GM12878 (cell line): ENCODE results near the gene SRGAP1. TPM values are rescaled to one million over a fixed set of nuclear protein-coding genes. Genes with fewer than 3 reads are reported as not detected.

Experiments used
- ATAC-seq: fragments of 200-7000 bp; cut with Tn5 transposase; 3 replicates; pipeline ENCODE4 v1.9.1; 2020; ENCODE audit warnings: mild to moderate bottlenecking, moderate library complexity
- BruUV-seq: library from RNA; stranded (reverse); fragments of 400-500 nt; replicated peaks from 2 replicates; lab custom pipeline; 2021; lab: Mats Ljungman, UMichigan
- CTCF ChIA-PET: fragments of 300-600 bp; sonication (Branson Sonifier 250); formaldehyde crosslinking; extraction: SDS; loops from one replicate; lab custom pipeline; 2021; ENCODE audit warnings: inconsistent platforms; lab: Yijun Ruan, JAX
- POLR2A ChIA-PET: fragments of 350-600 bp; formaldehyde crosslinking; extraction: SDS; loops from one replicate; lab custom pipeline; 2021; ENCODE audit warnings: inconsistent platforms; lab: Charles Lee
- RAD21 ChIA-PET: fragments of 300-600 bp; sonication (Branson Sonifier 250); formaldehyde crosslinking; loops from one replicate; lab custom pipeline; 2023; ENCODE audit warnings: antibody characterized with exemption; ENCODE audit not compliant: unreplicated experiment; lab: Charles Lee
- SMC1A ChIA-PET: fragments of 300-600 bp; sonication (Branson Sonifier 250); formaldehyde crosslinking; loops from one replicate; lab custom pipeline; 2023; ENCODE audit not compliant: unreplicated experiment, uncharacterized antibody; lab: Charles Lee
- DNase-seq: peaks from one replicate; pipeline ENCODE4 v3.0.0-alpha.2; 2011; ENCODE audit warnings: low read depth, low spot score
- FAIRE-seq: peaks from 3 replicates; lab custom pipeline; 2011; peaks lifted over from hg19 to GRCh38; lab: Jason Lieb, UNC
- H2AFZ ChIP-seq: 2 replicates; pipeline ENCODE4 v1.6.0; 2011; ENCODE audit warnings: low read depth, low read length, control low read depth; ENCODE audit not compliant: control insufficient read depth
- H3K27ac ChIP-seq: 2 replicates; pipeline ENCODE4 v1.5.1; 2011; ENCODE audit warnings: control low read depth; ENCODE audit not compliant: control insufficient read depth, insufficient read depth
- H3K27me3 ChIP-seq, 2 experiments: replicated peaks in 1 of 2; 2 replicates each; pipeline versions ENCODE4 v1.6.0 to v1.6.1; 2011; ENCODE audit warnings: low read length in 1 of 2; ENCODE audit not compliant: control insufficient read depth in 2 of 2, insufficient read depth in 2 of 2
- H3K36me3 ChIP-seq, 2 experiments: 2 replicates each; pipeline ENCODE4 v1.5.1; 2011; ENCODE audit warnings: low read length in 1 of 2; ENCODE audit not compliant: control insufficient read depth in 2 of 2, insufficient read depth in 2 of 2
- H3K4me1 ChIP-seq: 2 replicates; pipeline ENCODE4 v1.6.1; 2011; ENCODE audit warnings: mild to moderate bottlenecking, low read length, moderate library complexity, mixed read lengths; ENCODE audit not compliant: control insufficient read depth, insufficient read depth
- H3K4me2 ChIP-seq: 2 replicates; pipeline ENCODE4 v1.6.0; 2011; ENCODE audit warnings: control low read depth; ENCODE audit not compliant: control insufficient read depth, insufficient read depth
- H3K4me3 ChIP-seq: fragments of 200-600 bp; sonication (generic); 2 replicates; pipeline ENCODE4 v1.5.1; 2016
- H3K79me2 ChIP-seq: 2 replicates; pipeline ENCODE4 v1.6.0; 2011; ENCODE audit warnings: low read length; ENCODE audit not compliant: control insufficient read depth, insufficient read depth
- H3K9ac ChIP-seq: 2 replicates; pipeline ENCODE4 v1.8.0; 2011; ENCODE audit warnings: low read length, control low read depth, mixed read lengths; ENCODE audit not compliant: control insufficient read depth, insufficient read depth
- H3K9me3 ChIP-seq: replicated peaks from 3 replicates; pipeline ENCODE4 v1.5.1; 2011; ENCODE audit warnings: mild to moderate bottlenecking, low read length; ENCODE audit not compliant: control insufficient read depth, insufficient read depth
- H4K20me1 ChIP-seq: 2 replicates; pipeline ENCODE4 v1.6.0; 2011; ENCODE audit not compliant: control insufficient read depth, insufficient read depth
- EGR1 ChIP-seq, 2 experiments: IDR thresholded peaks; 1 replicate in 1 of 2; 2 replicates in 1 of 2; pipeline ENCODE4 v1.6.1; 2011 to 2012; ENCODE audit warnings: low read depth in 2 of 2, low read length in 2 of 2, borderline replicate concordance in 1 of 2, mild to moderate bottlenecking in 1 of 2, moderate library complexity in 1 of 2
- MEF2A ChIP-seq: IDR thresholded peaks from 2 replicates; pipeline ENCODE4 v1.6.1; 2011; ENCODE audit warnings: low read depth, mild to moderate bottlenecking, low read length, moderate library complexity; ENCODE audit not compliant: insufficient read depth
- MYC ChIP-seq: IDR thresholded peaks from 2 replicates; pipeline ENCODE4 v1.6.1; 2011; ENCODE audit warnings: mild to moderate bottlenecking, low read length, moderate library complexity, inconsistent platforms; ENCODE audit not compliant: insufficient read depth, insufficient replicate concordance, insufficient read length, severe bottlenecking
- SIN3A ChIP-seq: IDR thresholded peaks from 2 replicates; pipeline ENCODE4 v1.6.1; 2012; ENCODE audit warnings: low read depth, low read length, improper control_type of control experiment
- SUPT20H ChIP-seq: IDR thresholded peaks from 2 replicates; pipeline ENCODE4 v1.6.1; 2011; ENCODE audit warnings: low read depth, mild to moderate bottlenecking, low read length, moderate library complexity, borderline replicate concordance; ENCODE audit not compliant: control insufficient read depth
- YY1 ChIP-seq: IDR thresholded peaks from 2 replicates; pipeline ENCODE4 v1.6.1; 2011; ENCODE audit warnings: low read depth, mild to moderate bottlenecking, low read length
- WGBS: methylation state at CpG from one replicate; pipeline ENCODE4 v1.1.6; 2016; ENCODE audit warnings: low lambda C conversion rate; ENCODE audit not compliant: insufficient replicate concordance, insufficient coverage; ENCODE audit errors: missing lambda C conversion rate; 5-methylcytosine and 5-hydroxymethylcytosine counted together
- in situ Hi-C: fragments of 300-500 bp; cut with MboI; formaldehyde crosslinking; loops from 9 replicates; pipeline ENCODE4 v1.14.3; 2018; ENCODE audit warnings: mixed read lengths
- intact Hi-C: fragments of 100-400 bp; cut with micrococcal nuclease; formaldehyde crosslinking; loops from one replicate; pipeline ENCODE4 v1.14.2; 2022; ENCODE audit not compliant: unreplicated experiment
- polyA plus RNA-seq, 11 experiments: library from polyadenylated mRNA; depleted of rRNA in 4 of 11; unstranded in 6 of 11; stranded (reverse) in 5 of 11; fragments of >200 nt; fragmentation: Nextera tagmentation in 4 of 11; fragmentation: Illumina TruSeq in 1 of 11; extraction: Ambion mirVana in 4 of 11; extraction: Trizol in 1 of 11; gene quantifications; 1 replicate in 1 of 11; 2 replicates in 10 of 11; pipeline versions ENCODE4 v1.2.1 to v1.2.3, GENCODE V29; 2011 to 2016; ENCODE audit warnings: inconsistent platforms in 2 of 11, missing spikeins in 2 of 11, low read depth in 1 of 11
- total RNA-seq, 4 experiments: library from RNA; depleted of rRNA in 3 of 4; stranded (reverse); fragments of >200 nt in 3 of 4; fragmentation: Illumina TruSeq in 1 of 4; extraction: Trizol in 1 of 4; gene quantifications; 2 replicates each; pipeline versions ENCODE4 v1.2.1 to v1.2.3, GENCODE V29; 2013 to 2021
- TF ChIP-seq, protein P1 (sequence below): IDR thresholded peaks from 2 replicates; pipeline ENCODE4 v1.6.1; 2011; ENCODE audit warnings: low read depth, low read length, improper control_type of control experiment, borderline replicate concordance
- TF ChIP-seq, protein P2 (sequence below): fragments of 150-350 bp; IDR thresholded peaks from 2 replicates; pipeline ENCODE4 v1.6.1; 2016; ENCODE audit warnings: low read depth, low read length

The SRGAP1 gene
- total and polyA plus RNA-seq, 10 of the 15 experiments (the other 5 are each of a cell fraction or from before 2014, with no cell fraction given) = 0.16 to 0.85 (median 0.46) TPM

DNA sequence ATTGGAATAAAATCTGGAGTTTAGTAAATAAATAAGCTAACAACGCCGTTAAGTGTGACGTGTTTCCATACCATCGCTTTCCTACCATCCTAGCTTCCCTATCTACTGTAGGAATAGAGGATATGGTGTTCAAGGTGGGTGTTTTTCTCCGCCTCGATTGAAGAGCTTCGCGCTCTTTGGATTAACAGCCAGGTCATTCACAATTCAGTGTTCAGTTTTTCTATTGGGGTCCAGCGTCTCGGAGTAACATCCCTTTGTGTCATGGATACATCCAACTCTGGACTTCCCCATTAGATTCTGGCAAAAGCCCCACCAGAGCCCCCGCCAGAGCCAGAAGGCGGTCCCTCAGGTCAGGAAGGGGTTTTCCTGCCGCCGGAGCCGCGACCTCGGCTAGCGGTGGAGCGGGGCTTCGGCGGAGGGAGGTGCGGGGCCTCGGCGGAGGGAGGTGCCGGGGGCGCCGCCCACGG is 1.2 kb upstream of the SRGAP1 start:
- no peak overlapping the region for H3K27ac ChIP-seq
- peaks cover 2 to 6% of the 10 kb centered on the region in 2 experiments; a peak in 3 of 4 replicates for H3K27me3 ChIP-seq
- H3K4me1 ChIP-seq = peaks cover 5% of the 10 kb centered on the region; the same call in 1 of the 2 replicates
- in situ Hi-C loops (loop anchor here (5.0 to 25.0 kb wide), 2 partner anchors 409 to 544 kb away; partner anchors contain the start of gene C12orf56), intact Hi-C loops (loop anchor here (1.0 to 10.0 kb wide), 5 partner anchors 172 to 549 kb away; partner anchors contain the start of gene C12orf56)
- peak overlapping the region; percentile 44; the same call in 1 of the 2 replicates for H3K9ac ChIP-seq
- H3K4me3 ChIP-seq = peak overlapping the region; percentile 81
- DNase-seq = no peak
- TF ChIP-seq SIN3A (no peak), EGR1 (IDR thresholded peaks at IDR 0.05; ENCODE audit: borderline replicate concordance in 1 of 2, low read depth in 2 of 2, low read length in 2 of 2) (0 out of 3 replicates have a peak, but pooled peaks of 1 of the 2 experiments have one; percentile 59)
- ChIA-PET SMC1A (interaction anchor here (0.7 to 2.4 kb wide), 7 partner anchors 10 to 416 kb away, joined by 3 to 10 read pairs (median 4); no protein-coding TSS in a partner anchor), RAD21 (interaction anchor here (0.9 to 2.6 kb wide), 4 partner anchors 11 to 414 kb away, joined by 3 to 11 read pairs (median 4); no protein-coding TSS in a partner anchor), POLR2A (no interaction called here), CTCF (interaction anchor here (0.8 to 3.0 kb wide), 8 partner anchors 11 to 414 kb away, joined by 3 to 39 read pairs (median 4); no protein-coding TSS in a partner anchor)
- peak overlapping the region; percentile 85 for H2AFZ ChIP-seq
- no peaks in the 10 kb centered on the region for H3K9me3 ChIP-seq
- no peaks in the 10 kb centered on the region for H4K20me1 ChIP-seq
- BruUV-seq = no TSS peak
- H3K4me2 ChIP-seq = peak overlapping the region; percentile 91
- no peak for ATAC-seq
- FAIRE-seq = no peak
- WGBS = 35% methylated on average over 21 of the region's 28 CpGs
- no peaks in the 10 kb centered on the region for H3K79me2 ChIP-seq
- H3K36me3 ChIP-seq = no peaks in the 10 kb centered on the region

DNA sequence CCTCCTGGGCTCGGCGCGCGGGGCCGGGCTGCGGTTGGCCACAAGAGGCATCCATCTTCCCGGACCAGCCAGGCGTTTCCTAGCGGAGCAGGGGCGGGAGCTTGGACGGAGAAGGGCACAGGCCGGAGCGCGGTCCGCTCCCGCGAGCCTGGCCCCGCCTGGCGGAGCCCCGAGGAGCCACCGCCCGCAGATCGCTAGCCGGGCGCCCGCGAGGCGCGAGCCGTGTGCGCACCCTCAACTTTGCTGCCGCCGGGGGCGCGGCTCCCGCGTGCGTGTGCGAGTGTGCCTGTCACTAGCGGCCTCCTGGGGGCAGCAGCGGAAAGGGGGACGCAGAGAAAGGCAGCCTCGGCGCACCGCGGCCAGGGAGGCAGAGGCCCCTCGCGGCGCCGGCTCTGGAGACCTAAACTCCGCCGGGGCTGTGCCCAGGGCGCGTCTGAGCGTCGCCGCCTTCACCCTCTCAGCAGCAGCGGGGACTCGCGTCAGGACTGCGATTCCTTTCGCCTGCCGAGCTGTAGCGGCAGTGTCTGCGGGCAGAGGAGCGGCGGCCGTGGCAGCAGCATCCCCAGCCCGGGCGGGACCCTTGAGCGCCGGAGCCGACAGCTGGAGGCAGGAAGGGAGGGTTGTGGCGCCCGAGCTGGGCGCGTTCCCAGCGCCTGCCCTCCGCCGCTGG is 644 bp upstream of the SRGAP1 start:
- Histone ChIP-seq H3K79me2 (no peaks in the 10 kb centered on the region), H3K27ac (no peak overlapping the region), H3K27me3 (peaks cover 2 to 6% of the 10 kb centered on the region in 2 experiments; a peak in 3 of 4 replicates), H3K9me3 (no peaks in the 10 kb centered on the region), H3K4me1 (peaks cover 5% of the 10 kb centered on the region; the same call in 1 of the 2 replicates), H3K4me2 (peak overlapping the region; percentile 91), H3K4me3 (peak overlapping the region; percentile 81), H3K36me3 (no peaks in the 10 kb centered on the region), H4K20me1 (no peaks in the 10 kb centered on the region), H2AFZ (peak overlapping the region; percentile 85), H3K9ac (peak overlapping the region; percentile 44; the same call in 1 of the 2 replicates)
- DNase-seq (peak; percentile 28), ATAC-seq (peak; percentile 96), FAIRE-seq (no peak)
- POLR2A ChIA-PET = interaction anchor here (0.6 to 1.5 kb wide), 2 partner anchors 10 to 414 kb away, joined by 3 read pairs; no protein-coding TSS in a partner anchor
- 1% methylated on average over 61 of the region's 80 CpGs for WGBS
- CTCF ChIA-PET = interaction anchor here (0.5 to 3.0 kb wide), 14 partner anchors 11 to 420 kb away, joined by 3 to 39 read pairs (median 4); partner anchors contain the start of gene KICS2
- no TSS peak for BruUV-seq
- in situ Hi-C loops (loop anchor here (5.0 to 25.0 kb wide), 2 partner anchors 408 to 543 kb away; partner anchors contain the start of gene C12orf56), intact Hi-C loops (loop anchor here (1.0 to 10.0 kb wide), 5 partner anchors 171 to 548 kb away; partner anchors contain the start of gene C12orf56)
- RAD21 ChIA-PET = interaction anchor here (0.9 to 2.6 kb wide), 13 partner anchors 10 to 456 kb away, joined by 3 to 11 read pairs (median 4); no protein-coding TSS in a partner anchor
- SMC1A ChIA-PET = interaction anchor here (0.7 to 2.4 kb wide), 12 partner anchors 10 to 416 kb away, joined by 3 to 10 read pairs (median 4); no protein-coding TSS in a partner anchor
- peak; percentile 82 for TF ChIP-seq YY1
- TF ChIP-seq, protein P1, sequence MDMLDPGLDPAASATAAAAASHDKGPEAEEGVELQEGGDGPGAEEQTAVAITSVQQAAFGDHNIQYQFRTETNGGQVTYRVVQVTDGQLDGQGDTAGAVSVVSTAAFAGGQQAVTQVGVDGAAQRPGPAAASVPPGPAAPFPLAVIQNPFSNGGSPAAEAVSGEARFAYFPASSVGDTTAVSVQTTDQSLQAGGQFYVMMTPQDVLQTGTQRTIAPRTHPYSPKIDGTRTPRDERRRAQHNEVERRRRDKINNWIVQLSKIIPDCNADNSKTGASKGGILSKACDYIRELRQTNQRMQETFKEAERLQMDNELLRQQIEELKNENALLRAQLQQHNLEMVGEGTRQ = no peak
- peak; percentile 44 for TF ChIP-seq MYC
- TF ChIP-seq, protein P2, sequence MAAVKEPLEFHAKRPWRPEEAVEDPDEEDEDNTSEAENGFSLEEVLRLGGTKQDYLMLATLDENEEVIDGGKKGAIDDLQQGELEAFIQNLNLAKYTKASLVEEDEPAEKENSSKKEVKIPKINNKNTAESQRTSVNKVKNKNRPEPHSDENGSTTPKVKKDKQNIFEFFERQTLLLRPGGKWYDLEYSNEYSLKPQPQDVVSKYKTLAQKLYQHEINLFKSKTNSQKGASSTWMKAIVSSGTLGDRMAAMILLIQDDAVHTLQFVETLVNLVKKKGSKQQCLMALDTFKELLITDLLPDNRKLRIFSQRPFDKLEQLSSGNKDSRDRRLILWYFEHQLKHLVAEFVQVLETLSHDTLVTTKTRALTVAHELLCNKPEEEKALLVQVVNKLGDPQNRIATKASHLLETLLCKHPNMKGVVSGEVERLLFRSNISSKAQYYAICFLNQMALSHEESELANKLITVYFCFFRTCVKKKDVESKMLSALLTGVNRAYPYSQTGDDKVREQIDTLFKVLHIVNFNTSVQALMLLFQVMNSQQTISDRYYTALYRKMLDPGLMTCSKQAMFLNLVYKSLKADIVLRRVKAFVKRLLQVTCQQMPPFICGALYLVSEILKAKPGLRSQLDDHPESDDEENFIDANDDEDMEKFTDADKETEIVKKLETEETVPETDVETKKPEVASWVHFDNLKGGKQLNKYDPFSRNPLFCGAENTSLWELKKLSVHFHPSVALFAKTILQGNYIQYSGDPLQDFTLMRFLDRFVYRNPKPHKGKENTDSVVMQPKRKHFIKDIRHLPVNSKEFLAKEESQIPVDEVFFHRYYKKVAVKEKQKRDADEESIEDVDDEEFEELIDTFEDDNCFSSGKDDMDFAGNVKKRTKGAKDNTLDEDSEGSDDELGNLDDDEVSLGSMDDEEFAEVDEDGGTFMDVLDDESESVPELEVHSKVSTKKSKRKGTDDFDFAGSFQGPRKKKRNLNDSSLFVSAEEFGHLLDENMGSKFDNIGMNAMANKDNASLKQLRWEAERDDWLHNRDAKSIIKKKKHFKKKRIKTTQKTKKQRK = no peak
- no peak for TF ChIP-seq SUPT20H
- no peak for TF ChIP-seq MEF2A
